Effector memory CD4-positive, alpha-beta T cell (primary cell): ENCODE data around the gene PPP2R2C.

Experiments used
- DNase-seq, 3 donors: peaks; one replicate each; pipeline ENCODE4 v3.0.0-alpha.2; 2020
- H3K27ac ChIP-seq: 2 replicates; pipeline ENCODE4 v1.7.0; 2013; ENCODE audit warnings: mild to moderate bottlenecking, low read length, moderate library complexity; ENCODE audit not compliant: insufficient read depth, poor library complexity, severe bottlenecking
- H3K27me3 ChIP-seq: replicated peaks from 2 replicates; pipeline ENCODE4 v1.7.0; 2013; ENCODE audit warnings: mild to moderate bottlenecking, low read length; ENCODE audit not compliant: insufficient read depth, control insufficient read depth, poor library complexity, severe bottlenecking
- H3K36me3 ChIP-seq: 2 replicates; pipeline ENCODE4 v1.7.0; 2013; ENCODE audit warnings: mild to moderate bottlenecking, low read length, moderate library complexity; ENCODE audit not compliant: control insufficient read depth, insufficient read depth
- H3K4me1 ChIP-seq: 2 replicates; pipeline ENCODE4 v1.7.0; 2013; ENCODE audit warnings: low read length, mild to moderate bottlenecking; ENCODE audit not compliant: control insufficient read depth, insufficient read depth, poor library complexity, severe bottlenecking
- H3K4me3 ChIP-seq: 2 replicates; pipeline ENCODE4 v1.7.0; 2013; ENCODE audit warnings: low read length, low read depth, mild to moderate bottlenecking; ENCODE audit not compliant: insufficient read depth, poor library complexity, severe bottlenecking
- H3K9me3 ChIP-seq: 2 replicates; pipeline ENCODE4 v1.7.0; 2013; ENCODE audit warnings: mild to moderate bottlenecking, low read length, moderate library complexity; ENCODE audit not compliant: control insufficient read depth

Gene PPP2R2C

DNA sequence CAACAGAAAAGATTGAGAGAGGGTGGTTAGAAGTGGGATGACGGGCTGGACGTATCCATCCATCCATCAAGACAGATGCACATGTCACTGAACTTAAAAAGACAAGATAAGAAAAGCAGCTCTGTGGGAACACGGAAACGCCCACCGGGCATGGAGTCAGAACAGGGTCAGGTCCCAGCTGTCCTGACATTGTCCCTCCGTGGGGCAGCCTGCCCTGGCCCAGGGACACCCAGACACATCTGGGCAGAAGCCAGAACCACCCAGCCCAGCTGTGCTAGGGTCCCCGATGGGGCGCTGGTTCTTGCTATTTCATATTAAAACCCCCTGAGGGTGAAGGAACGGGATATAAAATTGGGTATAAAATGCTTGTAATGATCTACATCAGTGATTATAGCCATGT lies 88.5 kb downstream of the PPP2R2C start:
- DNase-seq, result no peak
- Histone ChIP-seq H3K27me3 (no peaks in the 10 kb centered on the region), H3K4me1 (no peaks in the 10 kb centered on the region), H3K27ac (no peak overlapping the region), H3K4me3 (no peak overlapping the region), H3K9me3 (no peaks in the 10 kb centered on the region), H3K36me3 (no peaks in the 10 kb centered on the region)

GRCh38 chr4:6383009-6383404 lies 89.4 kb downstream of the PPP2R2C start:
- Histone ChIP-seq H3K27me3 (no peaks in the 10 kb centered on the region), H3K36me3 (no peaks in the 10 kb centered on the region), H3K9me3 (no peaks in the 10 kb centered on the region), H3K4me3 (no peak overlapping the region), H3K27ac (no peak overlapping the region), H3K4me1 (no peaks in the 10 kb centered on the region)
- no peak for DNase-seq

- no peaks in the 10 kb centered on the region for H3K27me3 ChIP-seq
- no peak for DNase-seq
Observed at GRCh38 chr4:6381571-6382123, 90.8 kb downstream of the PPP2R2C start.

DNA sequence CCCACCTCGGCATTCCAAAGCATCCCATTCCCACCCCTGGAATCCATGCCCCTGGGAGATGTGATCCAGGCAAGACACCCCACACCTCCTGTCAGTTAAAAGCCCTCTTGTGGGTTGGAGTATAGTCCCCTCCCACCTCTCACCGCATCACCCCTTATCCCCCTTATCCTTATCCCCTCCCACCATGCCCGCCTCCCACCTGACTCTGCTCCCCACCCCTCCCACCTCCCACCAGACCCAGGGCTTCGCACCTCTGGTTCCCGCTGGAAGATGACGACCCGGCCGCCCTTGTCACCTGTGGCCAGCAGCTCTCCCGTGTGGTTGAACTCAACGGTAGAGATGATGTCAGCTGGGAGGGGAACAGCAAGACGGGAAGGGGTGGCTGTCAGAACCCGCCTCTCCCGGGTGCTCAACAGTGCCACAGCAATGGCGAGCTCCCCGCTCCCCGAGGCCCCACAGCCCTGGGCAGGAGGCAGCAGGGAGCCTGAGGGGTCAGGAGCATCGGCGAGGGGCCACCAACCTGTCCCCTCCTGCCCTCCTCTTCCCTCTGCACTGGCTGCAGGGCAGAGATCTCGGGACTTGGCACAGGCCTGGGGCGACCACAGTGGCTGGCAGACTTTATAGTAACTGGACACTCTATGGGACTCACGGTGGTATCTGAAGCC lies 91.5 kb downstream of the PPP2R2C start:
- no peak for DNase-seq

More at GRCh38 chr4:6381571-6382123, 90.8 kb downstream of the PPP2R2C start:
- Histone ChIP-seq H3K27ac (no peak overlapping the region), H3K9me3 (no peaks in the 10 kb centered on the region), H3K4me3 (no peak overlapping the region), H3K4me1 (no peaks in the 10 kb centered on the region), H3K36me3 (no peaks in the 10 kb centered on the region)

GRCh38 chr4:6379767-6380745 lies 92.4 kb downstream of the PPP2R2C start:
- no peaks in the 10 kb centered on the region for H3K27me3 ChIP-seq
- no peaks in the 10 kb centered on the region for H3K36me3 ChIP-seq
- H3K27ac ChIP-seq, result no peak overlapping the region
- H3K4me1 ChIP-seq, result no peaks in the 10 kb centered on the region
- no peak for DNase-seq
- no peak overlapping the region for H3K4me3 ChIP-seq
- H3K9me3 ChIP-seq, result no peaks in the 10 kb centered on the region

More for the DNA sequence above, 91.5 kb downstream of the PPP2R2C start:
- Histone ChIP-seq H3K4me1 (no peaks in the 10 kb centered on the region), H3K27ac (no peak overlapping the region), H3K9me3 (no peaks in the 10 kb centered on the region), H3K27me3 (no peaks in the 10 kb centered on the region), H3K36me3 (no peaks in the 10 kb centered on the region), H3K4me3 (no peak overlapping the region)

DNA sequence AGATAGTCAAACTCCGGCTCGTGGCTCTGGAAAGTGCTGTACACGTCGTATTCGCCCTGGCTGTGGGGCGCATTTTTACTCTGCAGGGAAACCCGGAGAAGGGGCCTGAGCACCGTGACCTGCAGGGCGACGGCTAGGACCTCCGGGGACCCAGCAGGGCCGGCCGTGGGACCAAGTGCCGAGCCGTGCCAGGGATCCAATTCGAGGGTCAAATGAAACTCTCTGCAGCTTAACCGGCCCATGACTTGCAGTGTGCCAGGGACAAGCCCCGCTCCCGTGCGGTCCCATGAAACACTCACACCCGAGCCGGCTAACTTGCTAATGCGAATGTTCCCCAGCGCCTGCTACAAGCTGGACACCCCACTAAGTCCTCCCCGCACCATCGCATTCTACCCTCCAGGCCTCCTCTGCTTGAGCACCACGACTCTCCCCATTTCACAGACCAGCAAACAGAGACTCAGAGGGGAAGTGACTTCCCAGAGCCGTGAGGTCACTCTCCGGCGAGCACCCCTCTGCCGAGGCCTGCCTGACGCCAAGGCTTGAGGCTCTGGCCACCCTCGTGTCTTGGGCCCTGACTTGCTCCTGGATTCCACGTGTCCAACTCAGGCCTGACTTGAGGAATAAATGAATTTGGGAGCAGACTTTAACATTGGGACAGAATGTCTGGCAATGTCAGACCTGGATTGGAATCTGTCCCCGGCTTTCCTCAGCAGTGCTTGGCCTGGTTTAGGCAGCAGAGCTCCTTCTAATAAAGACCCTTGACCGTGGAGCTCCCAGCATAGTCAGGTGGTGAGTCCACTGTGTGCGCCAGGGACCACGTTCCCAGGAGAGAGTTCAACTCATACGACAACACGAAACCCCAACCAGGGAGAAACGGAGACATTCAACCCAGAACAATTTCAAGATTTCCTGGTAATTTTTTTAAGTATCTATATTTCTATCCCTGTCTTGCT lies 93.6 kb downstream of the PPP2R2C start:
- Histone ChIP-seq H3K9me3 (no peaks in the 10 kb centered on the region), H3K4me3 (no peak overlapping the region), H3K4me1 (no peaks in the 10 kb centered on the region), H3K27me3 (no peaks in the 10 kb centered on the region), H3K36me3 (no peaks in the 10 kb centered on the region), H3K27ac (no peak overlapping the region)
- DNase-seq, result no peak

DNA sequence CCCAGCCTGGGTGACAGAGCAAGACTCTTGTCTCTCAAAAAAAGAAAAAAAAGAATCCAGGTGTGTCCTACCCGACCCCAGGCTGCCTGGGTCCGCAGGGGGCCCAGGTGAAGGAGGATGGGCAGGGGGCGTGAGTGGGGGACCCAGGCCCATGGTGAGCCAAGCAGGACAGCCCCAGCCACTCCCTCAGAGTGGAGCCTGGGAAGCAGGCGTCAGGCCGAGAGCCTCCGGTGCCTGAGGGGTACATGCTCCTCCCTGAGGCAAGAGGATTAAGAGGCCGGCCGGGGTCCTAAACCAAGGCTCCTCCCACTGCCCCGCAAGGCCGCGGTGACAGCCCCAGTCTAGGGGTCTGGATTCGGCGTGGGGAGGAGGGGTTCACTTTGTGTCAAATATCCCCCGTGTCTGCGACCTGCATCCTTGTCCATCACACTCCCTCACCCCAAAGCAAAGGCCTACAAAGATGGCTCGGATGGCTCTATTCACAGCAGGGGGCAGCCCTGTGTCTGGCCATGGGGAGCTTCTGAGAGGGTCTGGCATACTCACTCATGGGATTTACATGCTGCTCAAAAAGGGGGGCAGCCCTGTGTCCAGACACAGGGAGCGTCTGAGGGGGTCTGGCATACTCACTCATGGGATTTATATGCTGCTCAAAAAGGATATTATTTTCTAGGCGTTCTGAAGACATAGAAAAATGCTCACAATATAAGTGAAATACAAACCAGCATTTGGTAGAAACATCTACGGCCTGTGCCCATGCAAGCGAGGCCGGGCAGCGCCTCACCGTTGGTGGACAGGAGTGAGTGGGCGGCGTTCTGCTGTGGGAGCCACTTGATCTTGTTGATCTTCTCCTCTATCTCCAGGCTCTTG lies 94.6 kb downstream of the PPP2R2C start:
- H3K27me3 ChIP-seq, result no peaks in the 10 kb centered on the region
- no peak for DNase-seq
- H3K27ac ChIP-seq, result no peak overlapping the region
- no peaks in the 10 kb centered on the region for H3K9me3 ChIP-seq
- H3K4me3 ChIP-seq, result no peak overlapping the region
- H3K4me1 ChIP-seq, result no peaks in the 10 kb centered on the region
- H3K36me3 ChIP-seq, result no peaks in the 10 kb centered on the region

DNA sequence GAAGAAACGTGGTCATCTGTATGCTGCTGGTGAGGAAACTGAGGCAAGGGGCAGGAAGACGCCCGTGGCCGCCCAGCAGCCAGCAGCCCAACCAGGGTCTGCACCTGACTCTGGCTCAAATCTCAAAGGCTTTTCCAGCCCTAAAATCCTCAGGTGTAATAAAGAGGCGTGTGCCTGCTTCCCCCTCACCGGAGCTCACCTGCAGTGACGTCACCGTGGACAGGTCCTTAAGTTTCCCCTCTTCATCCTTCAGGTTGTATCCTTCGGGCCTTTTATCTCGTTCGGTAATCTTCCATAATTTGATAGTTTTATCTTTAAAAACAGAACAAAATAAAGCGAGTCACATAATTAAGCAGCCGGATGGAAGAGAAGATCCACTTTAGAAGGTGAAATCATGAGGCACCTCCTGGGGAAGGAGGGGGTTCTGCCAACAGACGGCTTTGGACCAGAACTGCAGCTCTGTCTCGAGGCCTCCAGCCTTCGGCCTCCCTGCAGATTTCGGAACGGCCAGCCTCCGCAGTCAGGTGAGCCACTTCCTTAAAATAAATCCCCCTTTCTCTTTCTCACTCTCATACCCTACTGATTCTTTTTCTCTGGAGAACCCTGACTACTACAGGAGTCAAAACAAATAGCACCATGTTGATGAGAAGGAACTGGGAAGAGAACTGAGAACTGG lies 96.7 kb downstream of the PPP2R2C start:
- no peak for DNase-seq
- no peak overlapping the region for H3K27ac ChIP-seq
- H3K36me3 ChIP-seq, result no peaks in the 10 kb centered on the region
- H3K4me3 ChIP-seq, result no peak overlapping the region
- no peaks in the 10 kb centered on the region for H3K9me3 ChIP-seq
- H3K4me1 ChIP-seq, result no peaks in the 10 kb centered on the region
- H3K27me3 ChIP-seq, result no peaks in the 10 kb centered on the region
